Neural progenitor cell (in vitro differentiated cells): ENCODE results near the gene CLTCL1.

Experiments used
- EZH2 ChIP-seq: fragments of 200-600 bp; sonication (generic); IDR thresholded peaks from 2 replicates; pipeline ENCODE4 v1.6.1; 2017; ENCODE audit warnings: antibody characterized with exemption, mild to moderate bottlenecking, moderate library complexity
- EZH2phosphoT487 ChIP-seq: fragments of 200-600 bp; sonication (generic); IDR thresholded peaks from 2 replicates; pipeline ENCODE4 v1.6.1; 2017; ENCODE audit warnings: antibody characterized with exemption
- TF ChIP-seq, protein P1 (sequence below): fragments of 200-600 bp; sonication (generic); IDR thresholded peaks from 2 replicates; pipeline ENCODE4 v1.5.1; 2017; ENCODE audit warnings: antibody characterized with exemption, mild to moderate bottlenecking

- TF ChIP-seq, protein P1, sequence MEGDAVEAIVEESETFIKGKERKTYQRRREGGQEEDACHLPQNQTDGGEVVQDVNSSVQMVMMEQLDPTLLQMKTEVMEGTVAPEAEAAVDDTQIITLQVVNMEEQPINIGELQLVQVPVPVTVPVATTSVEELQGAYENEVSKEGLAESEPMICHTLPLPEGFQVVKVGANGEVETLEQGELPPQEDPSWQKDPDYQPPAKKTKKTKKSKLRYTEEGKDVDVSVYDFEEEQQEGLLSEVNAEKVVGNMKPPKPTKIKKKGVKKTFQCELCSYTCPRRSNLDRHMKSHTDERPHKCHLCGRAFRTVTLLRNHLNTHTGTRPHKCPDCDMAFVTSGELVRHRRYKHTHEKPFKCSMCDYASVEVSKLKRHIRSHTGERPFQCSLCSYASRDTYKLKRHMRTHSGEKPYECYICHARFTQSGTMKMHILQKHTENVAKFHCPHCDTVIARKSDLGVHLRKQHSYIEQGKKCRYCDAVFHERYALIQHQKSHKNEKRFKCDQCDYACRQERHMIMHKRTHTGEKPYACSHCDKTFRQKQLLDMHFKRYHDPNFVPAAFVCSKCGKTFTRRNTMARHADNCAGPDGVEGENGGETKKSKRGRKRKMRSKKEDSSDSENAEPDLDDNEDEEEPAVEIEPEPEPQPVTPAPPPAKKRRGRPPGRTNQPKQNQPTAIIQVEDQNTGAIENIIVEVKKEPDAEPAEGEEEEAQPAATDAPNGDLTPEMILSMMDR: no peak
- TF ChIP-seq EZH2 (no peak), EZH2phosphoT487 (no peak)
These were observed 19.5 kb downstream of the CLTCL1 start for GRCh38 chr22:19271856-19272535.
